Astrocyte (in vitro differentiated cells and primary cell): Measurements from ENCODE around the gene FNDC3B. TPM values are rescaled to one million over a fixed set of nuclear protein-coding genes. Genes with fewer than 3 reads are reported as not detected.

Experiments
- DNase-seq: peaks from one replicate; pipeline ENCODE4 v3.0.0-alpha.2; 2010; ENCODE audit warnings: low read depth
- FAIRE-seq: peaks from 2 replicates; lab custom pipeline; 2011; peaks lifted over from hg19 to GRCh38; lab: Jason Lieb, UNC
- H2AFZ ChIP-seq: 2 replicates; pipeline ENCODE4 v1.6.0; 2012; ENCODE audit warnings: low read depth, low read length, inconsistent platforms
- H3K27ac ChIP-seq: 2 replicates; pipeline ENCODE4 v1.5.1; 2011; ENCODE audit warnings: low read depth, low read length, inconsistent platforms
- H3K27me3 ChIP-seq: 2 replicates; pipeline ENCODE4 v1.6.0; 2011; ENCODE audit warnings: low read length, inconsistent platforms; ENCODE audit not compliant: insufficient read depth
- H3K36me3 ChIP-seq: 2 replicates; pipeline ENCODE4 v1.5.1; 2011; ENCODE audit warnings: low read length, inconsistent platforms; ENCODE audit not compliant: insufficient read depth
- H3K4me1 ChIP-seq: 2 replicates; pipeline ENCODE4 v1.5.1; 2011; ENCODE audit warnings: low read length, inconsistent platforms; ENCODE audit not compliant: insufficient read depth
- H3K4me2 ChIP-seq: 2 replicates; pipeline ENCODE4 v1.6.0; 2012; ENCODE audit warnings: low read length, inconsistent platforms
- H3K4me3 ChIP-seq: 2 replicates; pipeline ENCODE4 v1.5.1; 2011; ENCODE audit warnings: low read depth, mild to moderate bottlenecking, low read length, inconsistent platforms; ENCODE audit not compliant: insufficient read depth
- H3K79me2 ChIP-seq: 2 replicates; pipeline ENCODE4 v1.6.0; 2012; ENCODE audit warnings: mild to moderate bottlenecking, low read length, inconsistent platforms; ENCODE audit not compliant: insufficient read depth
- H3K9ac ChIP-seq: 2 replicates; pipeline ENCODE4 v1.6.0; 2012; ENCODE audit warnings: mild to moderate bottlenecking, low read length, inconsistent platforms
- H3K9me3 ChIP-seq: 2 replicates; pipeline ENCODE4 v1.5.1; 2012; ENCODE audit warnings: low read depth, mild to moderate bottlenecking, low read length, inconsistent platforms; ENCODE audit not compliant: insufficient read depth
- H4K20me1 ChIP-seq: 2 replicates; pipeline ENCODE4 v1.6.0; 2012; ENCODE audit warnings: low read length, inconsistent platforms; ENCODE audit not compliant: insufficient read depth
- H3K27ac Mint-ChIP-seq: one replicate; pipeline ENCODE4 v1.8.0; 2021; ENCODE audit warnings: mild to moderate bottlenecking, mixed read lengths; ENCODE audit not compliant: unreplicated experiment
- H3K27me3 Mint-ChIP-seq: one replicate; pipeline ENCODE4 v1.8.0; 2021; ENCODE audit warnings: low read depth, mixed read lengths; ENCODE audit not compliant: unreplicated experiment
- H3K36me3 Mint-ChIP-seq: one replicate; pipeline ENCODE4 v1.8.0; 2021; ENCODE audit warnings: low read depth, mixed read lengths; ENCODE audit not compliant: unreplicated experiment
- H3K4me1 Mint-ChIP-seq: one replicate; pipeline ENCODE4 v1.8.0; 2021; ENCODE audit warnings: low read depth, mixed read lengths; ENCODE audit not compliant: unreplicated experiment
- H3K4me3 Mint-ChIP-seq: one replicate; pipeline ENCODE4 v1.8.0; 2021; ENCODE audit warnings: mild to moderate bottlenecking, moderate library complexity, mixed read lengths; ENCODE audit not compliant: unreplicated experiment
- H3K9me3 Mint-ChIP-seq: one replicate; pipeline ENCODE4 v1.8.0; 2021; ENCODE audit warnings: mild to moderate bottlenecking, mixed read lengths; ENCODE audit not compliant: unreplicated experiment
- EZH2 ChIP-seq: IDR thresholded peaks from 2 replicates; pipeline ENCODE4 v1.6.1; 2012; ENCODE audit warnings: mild to moderate bottlenecking, low read length, inconsistent platforms; ENCODE audit not compliant: insufficient read depth
- total RNA-seq: library from RNA; stranded (reverse); gene quantifications from 2 replicates; pipeline ENCODE4 v1.2.1, GENCODE V29; 2021
- TF ChIP-seq, protein P1 (sequence below): IDR thresholded peaks from 2 replicates; pipeline ENCODE4 v1.5.1; 2011; ENCODE audit warnings: low read depth, mild to moderate bottlenecking, inconsistent platforms, low read length, moderate library complexity; ENCODE audit not compliant: insufficient read depth

The FNDC3B gene
- total RNA-seq, 1 donor from 2014 or later: 327 TPM

GRCh38 chr3:172293093-172293492 is 253.7 kb downstream of the FNDC3B start:
- Histone ChIP-seq H3K9me3 (no peaks in the 10 kb centered on the region), H3K4me1 (no peaks in the 10 kb centered on the region), H3K9ac (no peak overlapping the region), H2AFZ (no peak overlapping the region), H3K4me2 (no peak overlapping the region), H3K36me3 (peaks cover 54% of the 10 kb centered on the region), H3K27ac (no peak overlapping the region), H3K27me3 (no peaks in the 10 kb centered on the region), H4K20me1 (peaks cover 60% of the 10 kb centered on the region), H3K79me2 (peaks cover 52% of the 10 kb centered on the region), H3K4me3 (no peak overlapping the region)
- no peaks in the 10 kb centered on the region for H3K9me3 Mint-ChIP-seq
- no peak overlapping the region for H3K27ac Mint-ChIP-seq
- H3K4me1 Mint-ChIP-seq: peaks cover 42% of the 10 kb centered on the region
- no peak overlapping the region for H3K4me3 Mint-ChIP-seq
- TF ChIP-seq EZH2: no peak
- TF ChIP-seq, protein P1, sequence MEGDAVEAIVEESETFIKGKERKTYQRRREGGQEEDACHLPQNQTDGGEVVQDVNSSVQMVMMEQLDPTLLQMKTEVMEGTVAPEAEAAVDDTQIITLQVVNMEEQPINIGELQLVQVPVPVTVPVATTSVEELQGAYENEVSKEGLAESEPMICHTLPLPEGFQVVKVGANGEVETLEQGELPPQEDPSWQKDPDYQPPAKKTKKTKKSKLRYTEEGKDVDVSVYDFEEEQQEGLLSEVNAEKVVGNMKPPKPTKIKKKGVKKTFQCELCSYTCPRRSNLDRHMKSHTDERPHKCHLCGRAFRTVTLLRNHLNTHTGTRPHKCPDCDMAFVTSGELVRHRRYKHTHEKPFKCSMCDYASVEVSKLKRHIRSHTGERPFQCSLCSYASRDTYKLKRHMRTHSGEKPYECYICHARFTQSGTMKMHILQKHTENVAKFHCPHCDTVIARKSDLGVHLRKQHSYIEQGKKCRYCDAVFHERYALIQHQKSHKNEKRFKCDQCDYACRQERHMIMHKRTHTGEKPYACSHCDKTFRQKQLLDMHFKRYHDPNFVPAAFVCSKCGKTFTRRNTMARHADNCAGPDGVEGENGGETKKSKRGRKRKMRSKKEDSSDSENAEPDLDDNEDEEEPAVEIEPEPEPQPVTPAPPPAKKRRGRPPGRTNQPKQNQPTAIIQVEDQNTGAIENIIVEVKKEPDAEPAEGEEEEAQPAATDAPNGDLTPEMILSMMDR: no peak
- no peaks in the 10 kb centered on the region for H3K27me3 Mint-ChIP-seq
- peaks cover 32% of the 10 kb centered on the region for H3K36me3 Mint-ChIP-seq
- no peak for DNase-seq
- FAIRE-seq: no peak

- no peak overlapping the region for H3K9ac ChIP-seq
- Mint-ChIP-seq H3K36me3 (peaks cover 33% of the 10 kb centered on the region), H3K27me3 (no peaks in the 10 kb centered on the region), H3K9me3 (no peaks in the 10 kb centered on the region), H3K4me1 (peaks cover 32% of the 10 kb centered on the region), H3K4me3 (no peak overlapping the region), H3K27ac (no peak overlapping the region)
- H3K79me2 ChIP-seq: peaks cover 44% of the 10 kb centered on the region
- H2AFZ ChIP-seq: no peak overlapping the region
- peaks cover 49% of the 10 kb centered on the region for H4K20me1 ChIP-seq
- no peaks in the 10 kb centered on the region for H3K27me3 ChIP-seq
- no peak overlapping the region for H3K4me2 ChIP-seq
- H3K9me3 ChIP-seq: no peaks in the 10 kb centered on the region
- no peaks in the 10 kb centered on the region for H3K4me1 ChIP-seq
- peaks cover 53% of the 10 kb centered on the region for H3K36me3 ChIP-seq
- no peak for TF ChIP-seq EZH2
- TF ChIP-seq, protein P1: no peak
- FAIRE-seq (no peak), DNase-seq (no peak)
- no peak overlapping the region for H3K4me3 ChIP-seq
- H3K27ac ChIP-seq: no peak overlapping the region
These were observed 254.9 kb downstream of the FNDC3B start for GRCh38 chr3:172294223-172294806.

DNA sequence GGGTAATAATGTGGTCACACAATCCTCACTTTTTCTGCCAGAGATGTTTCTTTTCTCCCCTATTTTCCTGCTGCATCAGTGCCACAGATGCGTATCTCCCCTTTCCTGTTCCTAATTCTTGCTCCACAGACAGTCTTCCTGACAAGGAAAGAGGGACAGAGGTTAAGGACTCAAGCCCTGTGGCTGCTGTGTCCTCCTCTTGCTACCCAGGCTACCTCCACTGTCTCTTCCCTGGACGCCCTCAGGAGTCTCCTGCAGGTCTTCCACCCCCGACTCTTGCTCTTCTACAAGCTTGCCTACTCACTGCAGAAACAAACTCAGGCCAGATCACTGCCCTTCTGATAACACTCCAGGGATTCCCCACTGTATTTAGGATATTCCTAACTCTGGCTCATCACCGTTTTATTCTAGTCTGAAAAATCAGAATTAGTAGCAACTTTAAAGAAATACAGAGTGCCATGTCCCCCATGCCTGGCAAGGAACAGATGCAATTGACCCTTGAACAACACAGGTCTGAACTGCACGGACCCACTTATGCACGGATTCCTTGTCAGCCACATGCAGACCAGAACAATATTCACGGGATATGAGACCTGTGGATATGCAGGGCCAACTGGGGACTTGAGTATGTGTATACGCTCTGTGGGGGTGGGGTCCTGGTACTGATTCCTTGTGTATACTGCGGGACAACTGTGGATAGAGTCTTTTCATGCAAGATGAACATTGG is 257.0 kb downstream of the FNDC3B start:
- no peaks in the 10 kb centered on the region for H3K27me3 ChIP-seq
- Mint-ChIP-seq H3K27ac (peak overlapping the region; percentile 27), H3K9me3 (no peaks in the 10 kb centered on the region), H3K36me3 (peaks cover 43% of the 10 kb centered on the region), H3K4me1 (peaks cover 22% of the 10 kb centered on the region), H3K27me3 (no peaks in the 10 kb centered on the region), H3K4me3 (no peak overlapping the region)
- H3K27ac ChIP-seq: no peak overlapping the region
- no peak overlapping the region for H2AFZ ChIP-seq
- peaks cover 52% of the 10 kb centered on the region for H4K20me1 ChIP-seq
- H3K9me3 ChIP-seq: no peaks in the 10 kb centered on the region
- peaks cover 28% of the 10 kb centered on the region for H3K79me2 ChIP-seq
- FAIRE-seq (no peak), DNase-seq (no peak)
- no peaks in the 10 kb centered on the region for H3K4me1 ChIP-seq
- H3K36me3 ChIP-seq: peaks cover 62% of the 10 kb centered on the region
- H3K4me3 ChIP-seq: no peak overlapping the region
- no peak overlapping the region for H3K4me2 ChIP-seq
- H3K9ac ChIP-seq: no peak overlapping the region
- TF ChIP-seq, protein P1: no peak
- no peak for TF ChIP-seq EZH2
